Body of pancreas (tissue), 4 donors: Measurements from ENCODE around the gene KMT2D. TPM values are rescaled to one million over a fixed set of nuclear protein-coding genes. Genes with fewer than 3 reads are reported as not detected.
A peak's percentile ranks its signal among the peaks of the same experiment; 100 is the strongest.

Experiments
- ATAC-seq: fragments of 150-250 bp; one replicate; pipeline ENCODE4 v1.9.1; 2016
- DNase-seq, 4 donors: peaks; one replicate each; pipeline ENCODE4 v3.0.0-alpha.2; 2019
- H3K27ac ChIP-seq, 4 donors: fragments of 200-600 bp; sonication (generic); 1 replicate in 3 of 4; 2 replicates in 1 of 4; pipeline versions ENCODE4 v1.5.1 to v1.6.1; 2016 to 2019; ENCODE audit warnings: mild to moderate bottlenecking in 1 of 4, mixed read lengths in 1 of 4, moderate library complexity in 1 of 4
- H3K27me3 ChIP-seq, 2 donors: fragments of 200-600 bp; sonication (generic); one replicate each; pipeline ENCODE4 v1.6.0; 2016; ENCODE audit warnings: mild to moderate bottlenecking in 1 of 2
- H3K36me3 ChIP-seq, 2 donors: fragments of 200-600 bp; sonication (generic); replicated peaks in 1 of 2; 2 replicates each; pipeline ENCODE4 v1.5.1; 2016; ENCODE audit warnings: low read depth in 2 of 2; ENCODE audit not compliant: insufficient read depth in 1 of 2
- H3K4me1 ChIP-seq: fragments of 200-600 bp; sonication (generic); one replicate; pipeline ENCODE4 v1.6.0; 2016
- H3K4me3 ChIP-seq, 2 donors: fragments of 200-600 bp; sonication (generic); 1 replicate in 1 of 2; 2 replicates in 1 of 2; pipeline ENCODE4 v1.5.1; 2016 to 2019
- H3K9me3 ChIP-seq, 3 donors: fragments of 200-600 bp; sonication (generic); 1 replicate in 2 of 3; 2 replicates in 1 of 3; pipeline ENCODE4 v1.5.1; 2016
- CTCF ChIP-seq, 7 experiments: fragments of 450-650 bp in 4 of 7; fragments of 200-600 bp in 3 of 7; sonication (generic) in 3 of 7; IDR thresholded peaks; one replicate each; pipeline ENCODE4 v1.5.1; 2016 to 2019; ENCODE audit warnings: antibody characterized with exemption in 7 of 7
- POLR2A ChIP-seq, 3 donors: fragments of 450-650 bp; IDR thresholded peaks; one replicate each; pipeline ENCODE4 v1.6.1; 2016; ENCODE audit warnings: antibody characterized with exemption in 3 of 3, mild to moderate bottlenecking in 2 of 3
- WGBS, 2 donors: methylation state at CpG; one replicate each; pipeline ENCODE4 v1.1.5; 2017; 5-methylcytosine and 5-hydroxymethylcytosine counted together
- intact Hi-C: fragments of 100-400 bp; cut with DNase I; formaldehyde crosslinking; loops from one replicate; pipeline ENCODE4 v1.15.1; 2023
- total RNA-seq, 2 donors: library from RNA; depleted of rRNA; stranded (reverse); fragments of >200 nt; gene quantifications; one replicate each; pipeline ENCODE4 v1.1.0, GENCODE V29; 2016

KMT2D gene
- total RNA-seq, 2 donors from 2014 or later: 38.4 to 51.1 TPM

- intact Hi-C loops: no loop called here
- Histone ChIP-seq H3K9me3 (no peaks in the 10 kb centered on the region), H3K36me3 (peaks cover 4 to 55% of the 10 kb centered on the region in 2 donors), H3K27me3 (no peaks in the 10 kb centered on the region), H3K27ac (peak overlapping the region in 1 of 4 donors; percentile 28), H3K4me3 (no peak overlapping the region), H3K4me1 (peaks cover 40% of the 10 kb centered on the region)
- ATAC-seq (no peak), DNase-seq (no peak)
- WGBS, 2 donors: 87 to 92% methylated on average over 13 to 16 of the region's 16 CpGs
- TF ChIP-seq CTCF (IDR thresholded peaks at IDR 0.05): no peak
- TF ChIP-seq POLR2A (IDR thresholded peaks at IDR 0.05): no peak
Observed at GRCh38 chr12:49052451-49053208, 8.0 kb downstream of the KMT2D start.

- intact Hi-C loops: no loop called here
- H3K36me3 ChIP-seq: peaks cover 4 to 57% of the 10 kb centered on the region in 2 donors
- TF ChIP-seq CTCF (IDR thresholded peaks at IDR 0.05) (no peak), POLR2A (IDR thresholded peaks at IDR 0.05) (no peak)
- no peak overlapping the region for H3K4me3 ChIP-seq
- no peak overlapping the region for H3K27ac ChIP-seq
- H3K4me1 ChIP-seq: peaks cover 33% of the 10 kb centered on the region
- WGBS, 2 donors: 85 to 88% methylated on average over 19 to 20 of the region's 20 CpGs
- DNase-seq (no peak), ATAC-seq (no peak)
- no peaks in the 10 kb centered on the region for H3K9me3 ChIP-seq
- no peaks in the 10 kb centered on the region for H3K27me3 ChIP-seq
Observed at GRCh38 chr12:49051777-49052438, 8.7 kb downstream of the KMT2D start.

GRCh38 chr12:49051373-49051764 lies 9.2 kb downstream of the KMT2D start:
- H3K9me3 ChIP-seq: no peaks in the 10 kb centered on the region
- no peak for ATAC-seq
- no peak overlapping the region for H3K27ac ChIP-seq
- intact Hi-C loops: no loop called here
- peaks cover 27% of the 10 kb centered on the region for H3K4me1 ChIP-seq
- WGBS, 2 donors: 92 to 95% methylated on average over 15 to 16 of the region's 18 CpGs
- peaks cover 4 to 61% of the 10 kb centered on the region in 2 donors for H3K36me3 ChIP-seq
- H3K27me3 ChIP-seq: no peaks in the 10 kb centered on the region
- no peak for TF ChIP-seq CTCF (IDR thresholded peaks at IDR 0.05)
- no peak for TF ChIP-seq POLR2A (IDR thresholded peaks at IDR 0.05)
- H3K4me3 ChIP-seq: no peak overlapping the region
- peak in 1 of 4 donors; percentile 4 for DNase-seq

GRCh38 chr12:49050507-49051372 lies 9.9 kb downstream of the KMT2D start:
- ATAC-seq (no peak), DNase-seq (peak in 1 of 4 donors; percentile 4)
- intact Hi-C loops: no loop called here
- Histone ChIP-seq H3K27ac (no peak overlapping the region), H3K27me3 (no peaks in the 10 kb centered on the region), H3K4me1 (peaks cover 21% of the 10 kb centered on the region), H3K9me3 (no peaks in the 10 kb centered on the region), H3K4me3 (no peak overlapping the region), H3K36me3 (peaks cover 4 to 66% of the 10 kb centered on the region in 2 donors)
- 87 to 95% methylated on average over 10 to 13 of the region's 13 CpGs for WGBS, 2 donors
- TF ChIP-seq CTCF (IDR thresholded peaks at IDR 0.05): no peak
- no peak for TF ChIP-seq POLR2A (IDR thresholded peaks at IDR 0.05)
